ENCODE results near the gene PSPC1. TPM values are rescaled to one million over a fixed set of nuclear protein-coding genes. Genes with fewer than 3 reads are reported as not detected.

The PSPC1 gene
- total RNA-seq, 1 donor from 2014 or later = 25.3 TPM

GRCh38 chr13:19657872-19658591 lies 124.7 kb downstream of the PSPC1 start:
- no peak for TF ChIP-seq CTCF (IDR thresholded peaks at IDR 0.05; ENCODE audit: borderline replicate concordance)
- H3K9me3 ChIP-seq (replicated peaks) = no peaks in the 10 kb centered on the region

More at GRCh38 chr13:19657872-19658591, 124.7 kb downstream of the PSPC1 start:
- H3K36me3 ChIP-seq = peaks cover 77% of the 10 kb centered on the region
- no peak overlapping the region for H3K4me3 ChIP-seq
- intact Hi-C loops (cut with micrococcal nuclease) = no loop called here
- no peak overlapping the region for H3K27ac ChIP-seq (replicated peaks)
- DNase-seq = no peak
- H3K4me1 ChIP-seq = no peaks in the 10 kb centered on the region
- no peaks in the 10 kb centered on the region for H3K27me3 ChIP-seq (ENCODE audit: low read depth)

Other genes starting within 250 kb of the PSPC1 start
- not detected for gene TPTE2, start 221.4 kb downstream of the PSPC1 start, total RNA-seq
- 29.4 TPM for gene MPHOSPH8, start 149.3 kb downstream of the PSPC1 start, total RNA-seq
- 7.5 TPM for gene ZMYM5, start 80.7 kb upstream of the PSPC1 start, total RNA-seq
- gene ZMYM2, start 175.8 kb upstream of the PSPC1 start, total RNA-seq = 48.2 TPM

All from left ventricle myocardium inferior (tissue), 1 donor.